ENCODE data around the gene MX1. TPM values are rescaled to one million over a fixed set of nuclear protein-coding genes. Genes with fewer than 3 reads are reported as not detected.

The MX1 gene
- total RNA-seq, 3 donors from 2014 or later (not counting 1 experiment from before 2014, with no cell fraction given): 22.7 to 67.0 (median 60.6) TPM

DNA sequence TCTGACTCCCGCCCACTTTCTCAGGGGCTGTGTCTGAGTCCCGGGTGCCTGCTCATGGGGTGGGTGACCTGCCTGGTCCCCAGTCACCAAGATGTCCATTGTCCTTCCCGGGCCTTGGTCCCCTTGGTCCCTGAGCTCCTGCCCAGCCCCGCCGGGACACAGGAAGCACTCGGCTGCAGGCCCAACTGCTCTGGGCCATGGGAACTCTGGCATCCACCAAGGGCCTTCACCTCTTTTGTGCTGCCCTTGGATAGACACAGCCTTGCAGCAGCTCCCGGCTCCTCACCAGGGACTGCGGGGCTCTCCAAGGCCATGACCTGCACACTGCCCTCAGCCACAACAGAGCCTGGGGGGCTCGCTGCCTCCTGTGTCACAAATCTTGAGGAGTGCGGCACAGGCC is 22.1 kb upstream of the MX1 start:
- Histone ChIP-seq H3K27me3 (ENCODE audit: control insufficient read depth, insufficient read depth, low read length) (no peaks in the 10 kb centered on the region), H3K9me3 (ENCODE audit: control insufficient read depth, insufficient read depth, low read length) (no peaks in the 10 kb centered on the region), H3K4me3 (ENCODE audit: low read length) (no peak overlapping the region), H3K36me3 (ENCODE audit: control insufficient read depth, insufficient read depth, low read length) (peaks cover 43% of the 10 kb centered on the region), H3K27ac (ENCODE audit: low read length) (no peak overlapping the region), H3K4me1 (ENCODE audit: control insufficient read depth, insufficient read depth, low read length) (no peaks in the 10 kb centered on the region)
- Mint-ChIP-seq H3K27me3 (ENCODE audit: low read depth in 2 of 2) (no peaks in the 10 kb centered on the region), H3K27ac (no peak overlapping the region), H3K9me3 (no peaks in the 10 kb centered on the region), H3K4me1 (no peaks in the 10 kb centered on the region), H3K36me3 (peaks cover 34% of the 10 kb centered on the region), H3K4me3 (no peak overlapping the region)
- no peak for DNase-seq
- ATAC-seq: no peak
- WGBS (ENCODE audit: insufficient coverage): 94% methylated on average over 10 of the region's 10 CpGs
- intact Hi-C loops (cut with micrococcal nuclease): no loop called here
- TF ChIP-seq, protein P1, sequence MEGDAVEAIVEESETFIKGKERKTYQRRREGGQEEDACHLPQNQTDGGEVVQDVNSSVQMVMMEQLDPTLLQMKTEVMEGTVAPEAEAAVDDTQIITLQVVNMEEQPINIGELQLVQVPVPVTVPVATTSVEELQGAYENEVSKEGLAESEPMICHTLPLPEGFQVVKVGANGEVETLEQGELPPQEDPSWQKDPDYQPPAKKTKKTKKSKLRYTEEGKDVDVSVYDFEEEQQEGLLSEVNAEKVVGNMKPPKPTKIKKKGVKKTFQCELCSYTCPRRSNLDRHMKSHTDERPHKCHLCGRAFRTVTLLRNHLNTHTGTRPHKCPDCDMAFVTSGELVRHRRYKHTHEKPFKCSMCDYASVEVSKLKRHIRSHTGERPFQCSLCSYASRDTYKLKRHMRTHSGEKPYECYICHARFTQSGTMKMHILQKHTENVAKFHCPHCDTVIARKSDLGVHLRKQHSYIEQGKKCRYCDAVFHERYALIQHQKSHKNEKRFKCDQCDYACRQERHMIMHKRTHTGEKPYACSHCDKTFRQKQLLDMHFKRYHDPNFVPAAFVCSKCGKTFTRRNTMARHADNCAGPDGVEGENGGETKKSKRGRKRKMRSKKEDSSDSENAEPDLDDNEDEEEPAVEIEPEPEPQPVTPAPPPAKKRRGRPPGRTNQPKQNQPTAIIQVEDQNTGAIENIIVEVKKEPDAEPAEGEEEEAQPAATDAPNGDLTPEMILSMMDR (IDR thresholded peaks at IDR 0.05): no peak

DNA sequence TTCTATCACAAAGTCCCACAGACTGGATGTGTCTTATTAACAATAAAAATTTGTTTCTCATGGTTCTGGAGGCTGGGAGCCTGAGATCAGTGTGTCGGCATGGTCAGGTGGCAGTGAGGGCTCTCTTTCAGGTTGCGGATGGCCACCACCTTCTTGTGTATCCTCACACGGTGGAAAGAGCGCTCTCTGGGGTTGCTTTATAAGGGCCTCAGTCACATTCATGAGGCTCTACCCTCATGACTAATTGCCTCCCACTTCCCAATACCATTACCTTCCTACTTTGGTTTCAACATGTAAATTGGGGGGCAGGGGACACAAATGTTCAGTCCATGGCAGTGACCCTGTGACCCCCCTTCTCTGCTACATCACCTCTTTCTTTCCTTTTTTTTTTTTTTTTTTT is 20.7 kb upstream of the MX1 start:
- no peak overlapping the region for H3K27ac ChIP-seq (ENCODE audit: low read length)
- H3K36me3 ChIP-seq (ENCODE audit: control insufficient read depth, insufficient read depth, low read length): peaks cover 36% of the 10 kb centered on the region
- H3K27ac Mint-ChIP-seq: no peak overlapping the region
- no peaks in the 10 kb centered on the region for H3K9me3 Mint-ChIP-seq
- intact Hi-C loops (cut with micrococcal nuclease): no loop called here
- TF ChIP-seq, protein P1 (IDR thresholded peaks at IDR 0.05): no peak
- no peaks in the 10 kb centered on the region for H3K4me1 Mint-ChIP-seq
- no peaks in the 10 kb centered on the region for H3K27me3 ChIP-seq (ENCODE audit: control insufficient read depth, insufficient read depth, low read length)
- H3K27me3 Mint-ChIP-seq (ENCODE audit: low read depth in 2 of 2): no peaks in the 10 kb centered on the region
- WGBS (ENCODE audit: insufficient coverage): 100% methylated on average over 4 of the region's 4 CpGs
- H3K36me3 Mint-ChIP-seq: peaks cover 39% of the 10 kb centered on the region
- H3K4me3 ChIP-seq (ENCODE audit: low read length): no peak overlapping the region
- H3K9me3 ChIP-seq (ENCODE audit: control insufficient read depth, insufficient read depth, low read length): no peaks in the 10 kb centered on the region
- DNase-seq: no peak
- no peaks in the 10 kb centered on the region for H3K4me1 ChIP-seq (ENCODE audit: control insufficient read depth, insufficient read depth, low read length)
- no peak for ATAC-seq
- no peak overlapping the region for H3K4me3 Mint-ChIP-seq

DNA sequence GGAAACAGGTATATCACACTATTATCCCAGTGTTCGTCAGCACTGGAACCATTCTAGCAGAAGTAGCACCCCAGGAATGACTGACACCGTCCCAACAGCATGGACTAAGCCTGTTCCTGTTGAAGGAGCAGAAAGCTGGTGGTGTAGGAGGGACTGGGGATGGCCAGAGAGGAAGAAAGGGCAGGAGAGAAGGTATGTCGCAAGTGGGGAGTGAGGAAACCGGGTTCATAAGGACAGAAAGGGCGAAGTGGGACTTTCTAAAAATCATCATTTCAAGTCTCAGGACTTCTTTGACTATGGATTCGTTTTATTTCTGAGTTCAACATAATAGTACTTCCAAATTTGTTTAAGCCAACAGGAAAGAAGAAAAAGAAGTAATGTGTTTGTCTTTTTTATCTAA is 19.7 kb upstream of the MX1 start:
- intact Hi-C loops (cut with micrococcal nuclease): no loop called here
- WGBS (ENCODE audit: insufficient coverage): 94% methylated on average over 5 of the region's 6 CpGs
- H3K4me3 ChIP-seq (ENCODE audit: low read length): no peak overlapping the region

More for the DNA sequence above, 19.7 kb upstream of the MX1 start:
- Mint-ChIP-seq H3K27ac (no peak overlapping the region), H3K9me3 (no peaks in the 10 kb centered on the region), H3K36me3 (peaks cover 29% of the 10 kb centered on the region), H3K27me3 (ENCODE audit: low read depth in 2 of 2) (peaks cover 0 to 2% of the 10 kb centered on the region in 2 donors), H3K4me1 (no peaks in the 10 kb centered on the region), H3K4me3 (no peak overlapping the region)
- TF ChIP-seq, protein P1 (IDR thresholded peaks at IDR 0.05): no peak
- Histone ChIP-seq H3K9me3 (ENCODE audit: control insufficient read depth, insufficient read depth, low read length) (no peaks in the 10 kb centered on the region), H3K27me3 (ENCODE audit: control insufficient read depth, insufficient read depth, low read length) (no peaks in the 10 kb centered on the region), H3K4me1 (ENCODE audit: control insufficient read depth, insufficient read depth, low read length) (no peaks in the 10 kb centered on the region), H3K36me3 (ENCODE audit: control insufficient read depth, insufficient read depth, low read length) (peaks cover 36% of the 10 kb centered on the region), H3K27ac (ENCODE audit: low read length) (no peak overlapping the region)
- no peak for ATAC-seq
- DNase-seq: no peak

All from natural killer cell (primary cell).